Stimulated activated CD4-positive, alpha-beta T cell treated with anti-CD3 and anti-CD28 coated beads, Interleukin-4, amount 100 ng/mL, for 4 hours (primary cell): ENCODE measurements around the gene MRPL17.

Experiments
- DNase-seq, 2 experiments: peaks; one replicate each; pipeline ENCODE4 v3.0.0-alpha.2; 2020

MRPL17 gene

GRCh38 chr11:6631361-6631890 lies 51.7 kb downstream of the MRPL17 start:
- DNase-seq: no peak

GRCh38 chr11:6630632-6631291 lies 52.4 kb downstream of the MRPL17 start:
- DNase-seq: no peak
